Motor neuron (in vitro differentiated cells): ENCODE data around the gene BICRAL. TPM values are rescaled to one million over a fixed set of nuclear protein-coding genes. Genes with fewer than 3 reads are reported as not detected.

Experiments
- ATAC-seq, 8 experiments: fragments of 200-7000 bp; cut with Tn5 transposase; replicated peaks in 6 of 8; 2 replicates each; pipeline ENCODE4 v1.8.0; 2021; ENCODE audit warnings: mild to moderate bottlenecking in 8 of 8, moderate library complexity in 8 of 8
- H3K27ac ChIP-seq, 2 donors: fragments of 250-450 bp; sonication (Bioruptor Pico); 2 replicates each; pipeline ENCODE4 v1.9.0; 2021; ENCODE audit warnings: antibody characterized with exemption in 2 of 2, mild to moderate bottlenecking in 2 of 2, moderate library complexity in 1 of 2
- H3K4me1 ChIP-seq, 2 donors: fragments of 250-450 bp; sonication (Bioruptor Pico); replicated peaks in 1 of 2; 2 replicates each; pipeline ENCODE4 v1.6.1; 2021; ENCODE audit warnings: antibody characterized with exemption in 2 of 2, mild to moderate bottlenecking in 2 of 2, moderate library complexity in 1 of 2
- H3K4me3 ChIP-seq, 5 donors: fragments of 250-450 bp; sonication (Bioruptor Pico); 2 replicates each; pipeline ENCODE4 v1.9.0; 2021; ENCODE audit warnings: antibody characterized with exemption in 5 of 5, mild to moderate bottlenecking in 5 of 5, moderate library complexity in 4 of 5
- WGBS, 10 experiments: fragments of 450-650 bp; shearing (Covaris generic); methylation state at CpG; one replicate each; pipeline ENCODE4 v1.0.0; 2022; 5-methylcytosine and 5-hydroxymethylcytosine counted together
- in situ Hi-C, 9 experiments: fragments of 400-800 bp; cut with MboI; loops; one replicate each; pipeline ENCODE4 v1.15.0; 2021; ENCODE audit warnings: low sequenced_read_pairs in 9 of 9, low pct_unique_long_range_greater_than_20kb in 2 of 9; ENCODE audit not compliant: unreplicated experiment in 9 of 9
- total RNA-seq, 8 experiments: library from RNA; unstranded; fragments of 300-600 nt; gene quantifications; 2 replicates each; pipeline versions ENCODE4 v1.2.3 to v1.2.4, GENCODE V29; 2022

Gene BICRAL
- total RNA-seq, 8 experiments from 2014 or later, result 4.0 to 10.4 (median 8.8) TPM

GRCh38 chr6:42748203-42748898, 33.5 kb upstream of the BICRAL start:
- in situ Hi-C loops, result no loop called here
- 24 to 86% (median 69%) methylated on average over 1 to 6 of the region's 8 CpGs for WGBS, 10 experiments
- Histone ChIP-seq H3K4me3 (peak overlapping the region in 3 of 5 donors; percentile 54 to 99 (median 99)), H3K4me1 (peaks cover 13 to 20% of the 10 kb centered on the region in 2 donors), H3K27ac (no peak overlapping the region)
- no peak for ATAC-seq

- Histone ChIP-seq H3K4me3 (no peak overlapping the region), H3K4me1 (peaks cover 2 to 13% of the 10 kb centered on the region in 2 donors), H3K27ac (no peak overlapping the region)
- 0 to 73% (median 30%) methylated on average over 1 to 3 of the region's 3 CpGs for WGBS, 10 experiments
- ATAC-seq, result no peak
- in situ Hi-C loops, result no loop called here
Observed at GRCh38 chr6:42751055-42751454, 30.8 kb upstream of the BICRAL start.

- H3K4me3 ChIP-seq, result no peak overlapping the region
- H3K4me1 ChIP-seq, result peaks cover 0 to 2% of the 10 kb centered on the region in 2 donors
- no peak overlapping the region for H3K27ac ChIP-seq
- in situ Hi-C loops, result no loop called here
- 73 to 100% (median 88%) methylated on average over 1 to 5 of the region's 5 CpGs; no CpG with 5 or more reads in 1 of the 10 experiments for WGBS, 10 experiments
- no peak for ATAC-seq
Observed at GRCh38 chr6:42754759-42755158, 27.1 kb upstream of the BICRAL start.

GRCh38 chr6:42756722-42757121, 25.1 kb upstream of the BICRAL start:
- in situ Hi-C loops, result no loop called here

GRCh38 chr6:42758756-42759430, 23.0 kb upstream of the BICRAL start:
- Histone ChIP-seq H3K4me1 (peaks cover 6 to 7% of the 10 kb centered on the region in 2 donors), H3K27ac (no peak overlapping the region), H3K4me3 (no peak overlapping the region)
- WGBS, 10 experiments, result 77 to 100% (median 93%) methylated on average over 1 to 3 of the region's 3 CpGs; no CpG with 5 or more reads in 3 of the 10 experiments
- in situ Hi-C loops, result no loop called here
- no peak for ATAC-seq

More at GRCh38 chr6:42756722-42757121, 25.1 kb upstream of the BICRAL start:
- Histone ChIP-seq H3K27ac (no peak overlapping the region), H3K4me3 (no peak overlapping the region), H3K4me1 (peaks cover 1 to 2% of the 10 kb centered on the region in 2 donors)
- ATAC-seq, result peak in 2 of 8 experiments; percentile 21 to 31
- 47% methylated on average over 6 of the region's 7 CpGs; no CpG with 5 or more reads in 9 of the 10 experiments for WGBS, 10 experiments

GRCh38 chr6:42761287-42762067, 20.4 kb upstream of the BICRAL start:
- in situ Hi-C loops, result no loop called here
- Histone ChIP-seq H3K4me1 (peaks cover 6 to 7% of the 10 kb centered on the region in 2 donors), H3K27ac (peak overlapping the region in 1 of 2 donors; percentile 37), H3K4me3 (no peak overlapping the region)
- ATAC-seq, result no peak
- WGBS, 10 experiments, result 0 to 95% (median 70%) methylated on average over 1 to 8 of the region's 8 CpGs; no CpG with 5 or more reads in 1 of the 10 experiments

GRCh38 chr6:42762426-42762859, 19.4 kb upstream of the BICRAL start:
- ATAC-seq, result no peak
- WGBS, 10 experiments, result 80 to 100% (median 98%) methylated on average over 1 to 3 of the region's 3 CpGs; no CpG with 5 or more reads in 1 of the 10 experiments
- no peak overlapping the region for H3K27ac ChIP-seq
- no peak overlapping the region for H3K4me3 ChIP-seq
- H3K4me1 ChIP-seq, result peaks cover 6 to 7% of the 10 kb centered on the region in 2 donors
- in situ Hi-C loops, result no loop called here

- 60 to 86% (median 73%) methylated on average over 1 to 3 of the region's 3 CpGs; no CpG with 5 or more reads in 2 of the 10 experiments for WGBS, 10 experiments
- ATAC-seq, result no peak
- Histone ChIP-seq H3K4me3 (no peak overlapping the region), H3K4me1 (peaks cover 6 to 7% of the 10 kb centered on the region in 2 donors), H3K27ac (no peak overlapping the region)
- in situ Hi-C loops, result no loop called here
Observed at GRCh38 chr6:42762950-42763349, 18.9 kb upstream of the BICRAL start.

- H3K27ac ChIP-seq, result no peak overlapping the region
- 60 to 100% (median 83%) methylated on average over 1 to 9 of the region's 9 CpGs for whole genome bisulfite sequencing, 10 experiments
- no peak for ATAC-seq
- H3K4me3 ChIP-seq, result no peak overlapping the region
- in situ Hi-C loops, result no loop called here
- peaks cover 6 to 7% of the 10 kb centered on the region in 2 donors for H3K4me1 ChIP-seq
Observed at GRCh38 chr6:42764911-42765648, 16.8 kb upstream of the BICRAL start.

- ATAC-seq, result peak in 2 of 8 experiments; percentile 32 to 58
- no peak overlapping the region for H3K4me3 ChIP-seq
- peaks cover 13 to 14% of the 10 kb centered on the region in 2 donors for H3K4me1 ChIP-seq
- in situ Hi-C loops, result no loop called here
- 0 to 93% (median 80%) methylated on average over 1 to 4 of the region's 5 CpGs; no CpG with 5 or more reads in 3 of the 10 experiments for WGBS, 10 experiments
- H3K27ac ChIP-seq, result no peak overlapping the region
Observed at GRCh38 chr6:42766163-42766670, 15.6 kb upstream of the BICRAL start.

GRCh38 chr6:42769051-42769450, 12.8 kb upstream of the BICRAL start:
- 87 to 100% (median 100%) methylated on average over 1 to 4 of the region's 4 CpGs; no CpG with 5 or more reads in 3 of the 10 experiments for WGBS, 10 experiments
- in situ Hi-C loops, result no loop called here
- no peak for ATAC-seq
- Histone ChIP-seq H3K4me3 (no peak overlapping the region), H3K4me1 (peaks cover 12% of the 10 kb centered on the region in 2 donors), H3K27ac (no peak overlapping the region)

- H3K4me1 ChIP-seq, result peaks cover 12% of the 10 kb centered on the region in 2 donors
- no peak overlapping the region for H3K4me3 ChIP-seq
- no peak for ATAC-seq
- no peak overlapping the region for H3K27ac ChIP-seq
- 83 to 100% (median 92%) methylated on average over 1 to 2 of the region's 2 CpGs; no CpG with 5 or more reads in 3 of the 10 experiments for WGBS, 10 experiments
- in situ Hi-C loops, result no loop called here
Observed at GRCh38 chr6:42769836-42770235, 12.0 kb upstream of the BICRAL start.
